IMR-90 (cell line): ENCODE results near the gene IDH3G.

Source experiments
- BHLHE40 ChIP-seq: fragments of 150-350 bp; IDR thresholded peaks from 2 replicates; pipeline ENCODE4 v1.6.1; 2016; ENCODE audit warnings: mild to moderate bottlenecking, low read depth, low read length
- CEBPB ChIP-seq: IDR thresholded peaks from 2 replicates; pipeline ENCODE4 v1.6.1; 2012; ENCODE audit warnings: low read depth, low read length, improper control_type of control experiment
- CTCF ChIP-seq: conservative IDR thresholded peaks from 2 replicates; pipeline ENCODE4 v1.5.1; 2012; ENCODE audit warnings: mild to moderate bottlenecking, low read depth, low read length, improper control_type of control experiment
- ELK1 ChIP-seq: fragments of 150-350 bp; IDR thresholded peaks from 2 replicates; pipeline ENCODE4 v1.6.1; 2016; ENCODE audit warnings: low read depth, mild to moderate bottlenecking, low read length, moderate library complexity, borderline replicate concordance
- FOS ChIP-seq: fragments of 150-350 bp; IDR thresholded peaks from 2 replicates; pipeline ENCODE4 v1.6.1; 2016; ENCODE audit warnings: low read depth, low read length
- MAFK ChIP-seq: IDR thresholded peaks from 2 replicates; pipeline ENCODE4 v1.6.1; 2012; ENCODE audit warnings: low read depth, low read length, improper control_type of control experiment
- MXI1 ChIP-seq: IDR thresholded peaks from 2 replicates; pipeline ENCODE4 v1.6.1; 2012; ENCODE audit warnings: low read depth, mild to moderate bottlenecking, low read length, moderate library complexity, borderline replicate concordance
- NFE2L2 ChIP-seq: fragments of 150-350 bp; IDR thresholded peaks from 2 replicates; pipeline ENCODE4 v1.6.1; 2016; ENCODE audit warnings: low read depth, mild to moderate bottlenecking, low read length
- POLR2A ChIP-seq: IDR thresholded peaks from 2 replicates; pipeline ENCODE4 v1.6.1; 2012; ENCODE audit warnings: mild to moderate bottlenecking, low read depth, low read length
- RAD21 ChIP-seq: IDR thresholded peaks from 2 replicates; pipeline ENCODE4 v1.6.1; 2012; ENCODE audit warnings: low read length, improper control_type of control experiment
- RCOR1 ChIP-seq: IDR thresholded peaks from 2 replicates; pipeline ENCODE4 v1.6.1; 2012; ENCODE audit warnings: mild to moderate bottlenecking, low read length, improper control_type of control experiment; ENCODE audit not compliant: insufficient replicate concordance
- RFX5 ChIP-seq: IDR thresholded peaks from 2 replicates; pipeline ENCODE4 v1.8.0; 2012; ENCODE audit warnings: low read depth, mild to moderate bottlenecking, low read length, moderate library complexity
- SMC3 ChIP-seq: fragments of 150-350 bp; IDR thresholded peaks from 2 replicates; pipeline ENCODE4 v1.6.1; 2016; ENCODE audit warnings: low read depth, mild to moderate bottlenecking, antibody characterized with exemption, low read length, moderate library complexity

- TF ChIP-seq CTCF (peak; percentile 25), BHLHE40 (no peak), POLR2A (no peak), RCOR1 (no peak), RAD21 (no peak), FOS (no peak), MAFK (no peak), RFX5 (no peak), ELK1 (no peak), NFE2L2 (no peak), SMC3 (no peak), MXI1 (no peak), CEBPB (no peak)
These were observed 49.7 kb downstream of the IDH3G start for GRCh38 chrX:153744210-153745066.
